ENCODE data around the gene LMBR1L.
"Not testable (repeated sequence)": the region's sequence is repeated elsewhere in the genome, so short reads cannot be mapped to it uniquely, and the experiment has no call there.

Gene LMBR1L

GRCh38 chr12:49110464-49111155, at the start of gene LMBR1L:
Gene LMBR1L (minus strand): TSS chr12:49110847. CDS start chr12:49110555, 292 bp downstream.
- DNase-seq, result peak; percentile 84

GRCh38 chr12:49160399-49160798, 49.8 kb upstream of the LMBR1L start:
- DNase-seq, result no peak

GRCh38 chr12:49154221-49154620, 43.6 kb upstream of the LMBR1L start:
- DNase-seq, result no peak

- no peak for DNase-seq
Observed at GRCh38 chr12:49147384-49147783, 36.7 kb upstream of the LMBR1L start.

- no peak for DNase-seq
Observed at GRCh38 chr12:49146406-49146805, 35.8 kb upstream of the LMBR1L start.

GRCh38 chr12:49144384-49144783, 33.7 kb upstream of the LMBR1L start:
- no peak for DNase-seq

- DNase-seq, result no peak
Observed at GRCh38 chr12:49138999-49139398, 28.4 kb upstream of the LMBR1L start.

- no peak for DNase-seq
Observed at GRCh38 chr12:49138587-49138986, 27.9 kb upstream of the LMBR1L start.

- no peak for DNase-seq
Observed at GRCh38 chr12:49137476-49137875, 26.8 kb upstream of the LMBR1L start.

GRCh38 chr12:49136997-49137396, 26.4 kb upstream of the LMBR1L start:
- DNase-seq, result not testable (repeated sequence)

GRCh38 chr12:49133590-49133989, 22.9 kb upstream of the LMBR1L start:
- no peak for DNase-seq

GRCh38 chr12:49133014-49133413, 22.4 kb upstream of the LMBR1L start:
- no peak for DNase-seq

- DNase-seq, result no peak
Observed at GRCh38 chr12:49131894-49132461, 21.3 kb upstream of the LMBR1L start.

- DNase-seq, result peak; percentile 77
Observed at GRCh38 chr12:49131051-49131893, 20.6 kb upstream of the LMBR1L start, which contains the start of gene TUBA1B. Gene TUBA1B (minus strand): TSS chr12:49131395. CDS start chr12:49131300, 95 bp downstream.

- peak; percentile 68 for DNase-seq
Observed at GRCh38 chr12:49130151-49131050, 19.8 kb upstream of the LMBR1L start.

GRCh38 chr12:49129332-49130150, 18.9 kb upstream of the LMBR1L start:
- no peak for DNase-seq

GRCh38 chr12:49127971-49128370, 17.3 kb upstream of the LMBR1L start:
- not testable (repeated sequence) for DNase-seq

GRCh38 chr12:49126852-49127763, 16.5 kb upstream of the LMBR1L start:
- DNase-seq, result no peak

GRCh38 chr12:49121047-49121696, 10.5 kb upstream of the LMBR1L start:
- DNase-seq, result no peak

- no peak for DNase-seq
Observed at GRCh38 chr12:49111206-49111605, 559 bp upstream of the LMBR1L start.

Measured in NCI-H345 (cell line).